ENCODE results near the gene PTGR3. TPM values are rescaled to one million over a fixed set of nuclear protein-coding genes. Genes with fewer than 3 reads are reported as not detected.

Gene PTGR3
- total and polyA plus RNA-seq, 2 donors (not counting 1 experiment from before 2014, with no cell fraction given), result 6.8 to 25.1 TPM

- Histone ChIP-seq H3K4me2 (ENCODE audit: extremely low read depth, insufficient read depth, low read length) (no peak overlapping the region), H3K9ac (ENCODE audit: insufficient read depth, low read length) (no peak overlapping the region), H3K9me3 (ENCODE audit: control insufficient read depth, insufficient read depth, low read depth, low read length) (no peaks in the 10 kb centered on the region), H2AFZ (ENCODE audit: low read length) (no peak overlapping the region), H3K27ac (ENCODE audit: insufficient read depth, low read length) (no peak overlapping the region), H4K20me1 (ENCODE audit: control insufficient read depth, extremely low read depth, insufficient read depth, low read length) (no peaks in the 10 kb centered on the region), H3K4me1 (ENCODE audit: control insufficient read depth, extremely low read depth, insufficient read depth, low read length) (peaks cover 11% of the 10 kb centered on the region), H3K27me3 (ENCODE audit: control insufficient read depth, insufficient read depth, low read length) (no peaks in the 10 kb centered on the region), H3K4me3 (replicated peaks in 1 of 4; ENCODE audit: control extremely low read depth in 1 of 4, insufficient read depth in 1 of 4, low read depth in 3 of 4, low read length in 4 of 4) (no peak overlapping the region), H3K79me2 (ENCODE audit: control insufficient read depth, insufficient read depth, low read length) (peaks cover 63% of the 10 kb centered on the region), H3K36me3 (ENCODE audit: control insufficient read depth, insufficient read depth, low read length) (peaks cover 7% of the 10 kb centered on the region)
- TF ChIP-seq CTCF (conservative IDR thresholded peaks at IDR 0.05 in 1 of 2, IDR thresholded peaks at IDR 0.05 in 1 of 2; ENCODE audit: low read depth in 1 of 2, low read length in 2 of 2), result no peak
- TF ChIP-seq EZH2 (IDR thresholded peaks at IDR 0.05; ENCODE audit: low read length, missing control alignments), result no peak
- DNase-seq (ENCODE audit: low read depth in 2 of 2), result no peak
Measured at GRCh38 chr18:75201282-75202270, 7.4 kb downstream of the PTGR3 start.

DNA sequence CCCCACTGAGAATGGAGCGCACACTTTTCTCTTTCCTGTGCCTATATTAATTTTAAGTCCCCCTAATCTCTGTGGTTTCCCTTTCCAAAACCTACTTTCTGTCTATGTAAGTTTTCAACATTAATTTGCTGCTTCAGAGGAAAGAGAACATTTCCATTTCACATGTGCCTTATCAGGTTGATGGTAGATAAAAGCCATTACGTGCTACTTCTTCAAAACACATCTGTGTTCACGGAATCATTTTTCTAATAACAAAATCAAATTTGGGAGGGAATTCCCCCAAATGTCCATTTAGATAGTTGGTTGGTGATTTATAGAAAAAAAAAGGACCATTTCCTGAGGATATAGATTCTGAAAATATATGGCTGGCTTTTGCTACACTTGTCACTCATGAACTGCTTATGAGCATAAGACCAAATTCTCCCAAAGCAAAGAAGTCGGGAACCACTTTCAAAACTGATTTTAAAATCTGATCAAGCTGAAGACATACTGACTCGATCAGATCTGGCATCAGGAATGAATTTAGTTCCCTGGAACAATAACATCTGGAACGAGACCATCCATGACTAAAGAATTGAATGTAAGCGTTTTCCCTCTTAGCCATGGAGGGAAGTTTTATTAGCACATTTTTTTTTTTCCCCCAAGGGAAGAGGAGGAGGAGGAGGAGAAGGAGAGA lies 8.2 kb downstream of the PTGR3 start:
- Histone ChIP-seq H3K9ac (ENCODE audit: insufficient read depth, low read length) (no peak overlapping the region), H3K4me3 (replicated peaks in 1 of 4; ENCODE audit: control extremely low read depth in 1 of 4, insufficient read depth in 1 of 4, low read depth in 3 of 4, low read length in 4 of 4) (no peak overlapping the region), H3K79me2 (ENCODE audit: control insufficient read depth, insufficient read depth, low read length) (peaks cover 55% of the 10 kb centered on the region), H3K27me3 (ENCODE audit: control insufficient read depth, insufficient read depth, low read length) (no peaks in the 10 kb centered on the region), H3K4me2 (ENCODE audit: extremely low read depth, insufficient read depth, low read length) (no peak overlapping the region), H4K20me1 (ENCODE audit: control insufficient read depth, extremely low read depth, insufficient read depth, low read length) (no peaks in the 10 kb centered on the region), H3K4me1 (ENCODE audit: control insufficient read depth, extremely low read depth, insufficient read depth, low read length) (peaks cover 5% of the 10 kb centered on the region), H2AFZ (ENCODE audit: low read length) (no peak overlapping the region), H3K36me3 (ENCODE audit: control insufficient read depth, insufficient read depth, low read length) (peaks cover 7% of the 10 kb centered on the region), H3K9me3 (ENCODE audit: control insufficient read depth, insufficient read depth, low read depth, low read length) (no peaks in the 10 kb centered on the region), H3K27ac (ENCODE audit: insufficient read depth, low read length) (no peak overlapping the region)
- no peak for DNase-seq (ENCODE audit: low read depth in 2 of 2)
- TF ChIP-seq CTCF (conservative IDR thresholded peaks at IDR 0.05 in 1 of 2, IDR thresholded peaks at IDR 0.05 in 1 of 2; ENCODE audit: low read depth in 1 of 2, low read length in 2 of 2) (no peak), EZH2 (IDR thresholded peaks at IDR 0.05; ENCODE audit: low read length, missing control alignments) (no peak)

DNA sequence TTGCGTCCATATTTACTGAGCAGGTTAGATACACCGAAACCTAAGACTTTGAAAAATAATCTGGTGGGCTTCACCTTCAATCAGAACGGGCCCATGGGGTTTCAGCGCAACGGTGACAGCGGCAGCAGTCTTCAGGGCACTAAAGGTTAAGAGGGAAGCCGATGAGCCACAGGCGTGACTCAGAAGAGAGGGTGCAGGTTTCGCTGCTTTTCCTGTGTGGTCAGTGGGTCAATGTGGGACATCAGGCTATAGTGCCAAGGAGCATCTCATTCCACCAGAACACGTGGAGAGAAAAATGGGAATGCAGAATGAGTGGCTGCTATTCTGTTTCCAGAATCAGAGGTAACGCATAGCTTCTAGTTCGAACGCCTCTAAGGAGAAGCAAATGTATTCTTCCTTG lies 8.9 kb downstream of the PTGR3 start:
- no peak overlapping the region for H3K27ac ChIP-seq (ENCODE audit: insufficient read depth, low read length)

More for the DNA sequence above, 8.9 kb downstream of the PTGR3 start:
- Histone ChIP-seq H4K20me1 (ENCODE audit: control insufficient read depth, extremely low read depth, insufficient read depth, low read length) (no peaks in the 10 kb centered on the region), H3K4me3 (replicated peaks in 1 of 4; ENCODE audit: control extremely low read depth in 1 of 4, insufficient read depth in 1 of 4, low read depth in 3 of 4, low read length in 4 of 4) (no peak overlapping the region), H3K9ac (ENCODE audit: insufficient read depth, low read length) (no peak overlapping the region), H3K27me3 (ENCODE audit: control insufficient read depth, insufficient read depth, low read length) (no peaks in the 10 kb centered on the region), H2AFZ (ENCODE audit: low read length) (no peak overlapping the region), H3K4me2 (ENCODE audit: extremely low read depth, insufficient read depth, low read length) (no peak overlapping the region), H3K4me1 (ENCODE audit: control insufficient read depth, extremely low read depth, insufficient read depth, low read length) (peaks cover 5% of the 10 kb centered on the region), H3K79me2 (ENCODE audit: control insufficient read depth, insufficient read depth, low read length) (peaks cover 48% of the 10 kb centered on the region), H3K36me3 (ENCODE audit: control insufficient read depth, insufficient read depth, low read length) (peaks cover 7% of the 10 kb centered on the region), H3K9me3 (ENCODE audit: control insufficient read depth, insufficient read depth, low read depth, low read length) (no peaks in the 10 kb centered on the region)
- DNase-seq (ENCODE audit: low read depth in 2 of 2), result no peak
- TF ChIP-seq CTCF (conservative IDR thresholded peaks at IDR 0.05 in 1 of 2, IDR thresholded peaks at IDR 0.05 in 1 of 2; ENCODE audit: low read depth in 1 of 2, low read length in 2 of 2) (no peak), EZH2 (IDR thresholded peaks at IDR 0.05; ENCODE audit: low read length, missing control alignments) (no peak)
